SK-N-SH (cell line): ENCODE results near the gene SCFD1. TPM values are rescaled to one million over a fixed set of nuclear protein-coding genes. Genes with fewer than 3 reads are reported as not detected.

Source experiments
- CTCF ChIA-PET: fragments of 300-600, 350-600 bp; formaldehyde crosslinking; extraction: SDS; loops from one replicate; lab custom pipeline; 2021; lab: Yijun Ruan, JAX
- POLR2A ChIA-PET: fragments of 350-600 bp; sonication (Branson Sonifier 250); formaldehyde crosslinking; extraction: SDS; loops from one replicate; lab custom pipeline; 2020; ENCODE audit warnings: antibody characterized with exemption, inconsistent platforms; lab: Yijun Ruan, JAX
- DNase-seq: peaks from one replicate; pipeline ENCODE4 v3.0.0; 2012
- H2AFZ ChIP-seq: fragments of 200-600 bp; sonication (generic); 2 replicates; pipeline ENCODE4 v1.8.1; 2016; ENCODE audit warnings: antibody characterized with exemption, mild to moderate bottlenecking, low read depth
- H3F3A ChIP-seq: fragments of 200-600 bp; sonication (generic); replicated peaks from 2 replicates; pipeline ENCODE3; 2016; ENCODE audit warnings: antibody characterized with exemption, mild to moderate bottlenecking; ENCODE audit not compliant: insufficient read depth
- H3K27ac ChIP-seq, 2 experiments: fragments of 200-500 bp in 1 of 2; fragments of 200-600 bp in 1 of 2; sonication (Bioruptor generic) in 1 of 2; sonication (generic), shearing (Covaris generic) in 1 of 2; 2 replicates each; pipeline versions ENCODE4 v1.5.1 to v1.6.1; 2014 to 2016; ENCODE audit warnings: low read depth in 2 of 2, inconsistent platforms in 1 of 2, low read length in 1 of 2, mild to moderate bottlenecking in 1 of 2, mixed read lengths in 1 of 2
- H3K27me3 ChIP-seq: fragments of 200-600 bp; sonication (generic), shearing (Covaris generic); 2 replicates; pipeline ENCODE4 v1.6.1; 2016; ENCODE audit warnings: mixed run types; ENCODE audit not compliant: insufficient read depth
- H3K36me3 ChIP-seq, 2 experiments: fragments of 200-500 bp in 1 of 2; fragments of 200-600 bp in 1 of 2; sonication (Bioruptor generic) in 1 of 2; sonication (generic) in 1 of 2; replicated peaks in 1 of 2; 2 replicates each; pipeline versions ENCODE3 to v1.5.1; 2014 to 2016; ENCODE audit warnings: low read length in 1 of 2, mild to moderate bottlenecking in 1 of 2; ENCODE audit not compliant: insufficient read depth in 2 of 2, control insufficient read depth in 1 of 2
- H3K4me1 ChIP-seq, 2 experiments: fragments of 200-500 bp in 1 of 2; fragments of 200-600 bp in 1 of 2; sonication (Bioruptor generic) in 1 of 2; sonication (generic), shearing (Covaris generic) in 1 of 2; 2 replicates each; pipeline versions ENCODE4 v1.5.1 to v1.6.1; 2014 to 2016; ENCODE audit warnings: low read depth in 1 of 2, low read length in 1 of 2, mixed run types in 1 of 2; ENCODE audit not compliant: insufficient read depth in 2 of 2, control insufficient read depth in 1 of 2
- H3K4me2 ChIP-seq: fragments of 200-600 bp; sonication (generic), shearing (Covaris generic); 2 replicates; pipeline ENCODE4 v1.6.1; 2017; ENCODE audit warnings: mixed run types
- H3K4me3 ChIP-seq, 2 experiments: fragments of 200-500 bp in 1 of 2; fragments of 200-600 bp in 1 of 2; sonication (Bioruptor generic) in 1 of 2; sonication (generic), shearing (Covaris generic) in 1 of 2; 2 replicates each; pipeline versions ENCODE4 v1.5.1 to v1.8.1; 2014 to 2016; ENCODE audit warnings: low read depth in 2 of 2, inconsistent platforms in 1 of 2, low read length in 1 of 2, mild to moderate bottlenecking in 1 of 2, mixed read lengths in 1 of 2, moderate library complexity in 1 of 2
- H3K79me2 ChIP-seq: fragments of 200-600 bp; sonication (generic); 2 replicates; pipeline ENCODE4 v1.8.1; 2017; ENCODE audit warnings: mild to moderate bottlenecking; ENCODE audit not compliant: insufficient read depth
- H3K9ac ChIP-seq: fragments of 200-600 bp; sonication (generic); 2 replicates; pipeline ENCODE4 v1.6.1; 2017; ENCODE audit warnings: mixed run types
- H3K9me2 ChIP-seq: fragments of 200-600 bp; sonication (generic); 2 replicates; pipeline ENCODE4 v1.6.1; 2017; ENCODE audit warnings: mixed run types
- H3K9me3 ChIP-seq: fragments of 200-600 bp; sonication (generic); 2 replicates; pipeline ENCODE4 v1.6.1; 2017; ENCODE audit warnings: mixed run types, mild to moderate bottlenecking, moderate library complexity
- H4K20me1 ChIP-seq: fragments of 200-600 bp; sonication (generic); 2 replicates; pipeline ENCODE4 v1.6.1; 2017; ENCODE audit warnings: mild to moderate bottlenecking, mixed run types; ENCODE audit not compliant: insufficient read depth
- CTCF ChIP-seq: fragments of 200-600 bp; sonication (generic); IDR thresholded peaks from 2 replicates; pipeline ENCODE4 v1.6.1; 2017; ENCODE audit warnings: antibody characterized with exemption, mild to moderate bottlenecking, moderate library complexity
- EP300 ChIP-seq, 2 experiments: IDR thresholded peaks; 2 replicates each; pipeline versions ENCODE4 v1.4.0 to v1.6.1; 2012; ENCODE audit warnings: borderline replicate concordance in 1 of 2, low read depth in 1 of 2, low read length in 1 of 2
- GATA2 ChIP-seq: sonication (generic); formaldehyde crosslinking; IDR thresholded peaks from 2 replicates; pipeline ENCODE4 v1.5.0; 2020; ENCODE audit warnings: mild to moderate bottlenecking, missing genetic modification reagents
- IRF3 ChIP-seq: fragments of 150-350 bp; IDR thresholded peaks from 2 replicates; pipeline ENCODE4 v1.6.1; 2016; ENCODE audit warnings: mild to moderate bottlenecking, low read depth, low read length
- MEF2A ChIP-seq: IDR thresholded peaks from 2 replicates; pipeline ENCODE4 v1.4.0; 2012; ENCODE audit warnings: low read depth, borderline replicate concordance
- NRF1 ChIP-seq: IDR thresholded peaks from 2 replicates; pipeline ENCODE4 v1.6.1; 2012; ENCODE audit warnings: low read depth, mild to moderate bottlenecking, low read length
- RCOR1 ChIP-seq: fragments of 150-350 bp; IDR thresholded peaks from 2 replicates; pipeline ENCODE4 v1.6.1; 2017; ENCODE audit warnings: antibody characterized with exemption, low read length
- TCF12 ChIP-seq: IDR thresholded peaks from 2 replicates; pipeline ENCODE4 v1.4.0; 2012
- ZBTB33 ChIP-seq: IDR thresholded peaks from 2 replicates; pipeline ENCODE4 v1.4.0; 2012; ENCODE audit warnings: low read depth, borderline replicate concordance
- WGBS: methylation state at CpG from one replicate; pipeline ENCODE4 v1.1.6; 2017; ENCODE audit warnings: low lambda C conversion rate; 5-methylcytosine and 5-hydroxymethylcytosine counted together
- polyA plus RNA-seq, 3 experiments: library from polyadenylated mRNA; depleted of rRNA; stranded (reverse); fragments of >200 nt; gene quantifications; 2 replicates each; pipeline ENCODE4 v1.2.3, GENCODE V29; 2012

Gene SCFD1
- polyA plus RNA-seq, 1 of the 3 experiments (the other 2 are of a cell fraction) = 31.4 TPM

GRCh38 chr14:30768791-30769190 lies 146.7 kb downstream of the SCFD1 start:
- no peak for DNase-seq
- H3K36me3 ChIP-seq = no peaks in the 10 kb centered on the region

More at GRCh38 chr14:30768791-30769190, 146.7 kb downstream of the SCFD1 start:
- ChIA-PET CTCF (no interaction called here), POLR2A (no interaction called here)
- TF ChIP-seq IRF3 (no peak), TCF12 (no peak), RCOR1 (no peak), ZBTB33 (no peak), CTCF (no peak), NRF1 (no peak), EP300 (IDR thresholded peaks at IDR 0.05; ENCODE audit: borderline replicate concordance in 1 of 2, low read depth in 1 of 2, low read length in 1 of 2) (no peak), GATA2 (CRISPR knock-in tag) (peak; percentile 28; the same call in 1 of the 2 replicates), MEF2A (no peak)
- Histone ChIP-seq H3K4me3 (no peak overlapping the region), H3K4me2 (no peak overlapping the region), H3K79me2 (no peaks in the 10 kb centered on the region), H3K9ac (no peak overlapping the region), H2AFZ (no peak overlapping the region), H3K9me2 (no peaks in the 10 kb centered on the region), H4K20me1 (no peaks in the 10 kb centered on the region), H3K27ac (no peak overlapping the region), H3K4me1 (no peaks in the 10 kb centered on the region), H3K9me3 (no peaks in the 10 kb centered on the region), H3K27me3 (peaks cover 12% of the 10 kb centered on the region; the same call in 1 of the 2 replicates), H3F3A (no peaks in the 10 kb centered on the region)
- WGBS = 14% methylated on average over 1 of the region's 1 CpG
